Measurements from ENCODE around the gene NOS1AP.

NOS1AP gene

GRCh38 chr1:162373541-162374260 lies 304.2 kb downstream of the NOS1AP start:
- no peak overlapping the region for H3K4me2 ChIP-seq (ENCODE audit: low read length)
- TF ChIP-seq, protein P1, sequence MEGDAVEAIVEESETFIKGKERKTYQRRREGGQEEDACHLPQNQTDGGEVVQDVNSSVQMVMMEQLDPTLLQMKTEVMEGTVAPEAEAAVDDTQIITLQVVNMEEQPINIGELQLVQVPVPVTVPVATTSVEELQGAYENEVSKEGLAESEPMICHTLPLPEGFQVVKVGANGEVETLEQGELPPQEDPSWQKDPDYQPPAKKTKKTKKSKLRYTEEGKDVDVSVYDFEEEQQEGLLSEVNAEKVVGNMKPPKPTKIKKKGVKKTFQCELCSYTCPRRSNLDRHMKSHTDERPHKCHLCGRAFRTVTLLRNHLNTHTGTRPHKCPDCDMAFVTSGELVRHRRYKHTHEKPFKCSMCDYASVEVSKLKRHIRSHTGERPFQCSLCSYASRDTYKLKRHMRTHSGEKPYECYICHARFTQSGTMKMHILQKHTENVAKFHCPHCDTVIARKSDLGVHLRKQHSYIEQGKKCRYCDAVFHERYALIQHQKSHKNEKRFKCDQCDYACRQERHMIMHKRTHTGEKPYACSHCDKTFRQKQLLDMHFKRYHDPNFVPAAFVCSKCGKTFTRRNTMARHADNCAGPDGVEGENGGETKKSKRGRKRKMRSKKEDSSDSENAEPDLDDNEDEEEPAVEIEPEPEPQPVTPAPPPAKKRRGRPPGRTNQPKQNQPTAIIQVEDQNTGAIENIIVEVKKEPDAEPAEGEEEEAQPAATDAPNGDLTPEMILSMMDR (IDR thresholded peaks at IDR 0.05; ENCODE audit: low read length) = no peak
- no peak for TF ChIP-seq EZH2 (IDR thresholded peaks at IDR 0.05; ENCODE audit: borderline replicate concordance, low read length)
- H3K27ac ChIP-seq (ENCODE audit: low read depth, low read length, poor library complexity, severe bottlenecking) = no peak overlapping the region

GRCh38 chr1:162374406-162374805 lies 304.9 kb downstream of the NOS1AP start:
- Histone ChIP-seq H4K20me1 (ENCODE audit: insufficient read depth, low read length) (no peaks in the 10 kb centered on the region), H3F3A (ENCODE audit: insufficient read depth, low read length) (no peaks in the 10 kb centered on the region), H3K79me2 (ENCODE audit: insufficient read depth, low read length) (no peaks in the 10 kb centered on the region), H2AFZ (ENCODE audit: low read length) (no peak overlapping the region), H3K36me3 (ENCODE audit: insufficient read depth, low read length) (no peaks in the 10 kb centered on the region), H3K9ac (ENCODE audit: low read length) (no peak overlapping the region), H3K9me2 (ENCODE audit: low read depth, low read length) (no peaks in the 10 kb centered on the region), H3K27ac (ENCODE audit: low read depth, low read length, poor library complexity, severe bottlenecking) (no peak overlapping the region), H3K4me3 (ENCODE audit: low read depth, low read length, poor library complexity, severe bottlenecking) (no peak overlapping the region), H3K9me3 (ENCODE audit: low read length) (no peaks in the 10 kb centered on the region), H3K27me3 (ENCODE audit: insufficient read depth, low read length) (peaks cover 4% of the 10 kb centered on the region; the same call in 1 of the 2 replicates), H3K4me1 (ENCODE audit: insufficient read depth, low read length, severe bottlenecking) (no peaks in the 10 kb centered on the region), H3K4me2 (ENCODE audit: low read length) (no peak overlapping the region)
- no peak for TF ChIP-seq EZH2 (IDR thresholded peaks at IDR 0.05; ENCODE audit: borderline replicate concordance, low read length)

More at GRCh38 chr1:162373541-162374260, 304.2 kb downstream of the NOS1AP start:
- Histone ChIP-seq H3K4me1 (ENCODE audit: insufficient read depth, low read length, severe bottlenecking) (no peaks in the 10 kb centered on the region), H3K36me3 (ENCODE audit: insufficient read depth, low read length) (no peaks in the 10 kb centered on the region), H3K4me3 (ENCODE audit: low read depth, low read length, poor library complexity, severe bottlenecking) (no peak overlapping the region), H4K20me1 (ENCODE audit: insufficient read depth, low read length) (no peaks in the 10 kb centered on the region), H2AFZ (ENCODE audit: low read length) (no peak overlapping the region), H3K27me3 (ENCODE audit: insufficient read depth, low read length) (peaks cover 4% of the 10 kb centered on the region; the same call in 1 of the 2 replicates), H3K79me2 (ENCODE audit: insufficient read depth, low read length) (no peaks in the 10 kb centered on the region), H3K9me3 (ENCODE audit: low read length) (no peaks in the 10 kb centered on the region), H3K9ac (ENCODE audit: low read length) (no peak overlapping the region), H3K9me2 (ENCODE audit: low read depth, low read length) (no peaks in the 10 kb centered on the region), H3F3A (ENCODE audit: insufficient read depth, low read length) (no peaks in the 10 kb centered on the region)

GRCh38 chr1:162375463-162375862 lies 306.0 kb downstream of the NOS1AP start:
- no peaks in the 10 kb centered on the region for H3K79me2 ChIP-seq (ENCODE audit: insufficient read depth, low read length)
- no peak overlapping the region for H3K27ac ChIP-seq (ENCODE audit: low read depth, low read length, poor library complexity, severe bottlenecking)
- no peaks in the 10 kb centered on the region for H3K9me3 ChIP-seq (ENCODE audit: low read length)
- H3K4me3 ChIP-seq (ENCODE audit: low read depth, low read length, poor library complexity, severe bottlenecking) = no peak overlapping the region
- H3K36me3 ChIP-seq (ENCODE audit: insufficient read depth, low read length) = no peaks in the 10 kb centered on the region
- no peaks in the 10 kb centered on the region; the same call in 1 of the 2 replicates for H3K27me3 ChIP-seq (ENCODE audit: insufficient read depth, low read length)
- H3K9ac ChIP-seq (ENCODE audit: low read length) = no peak overlapping the region
- H3F3A ChIP-seq (ENCODE audit: insufficient read depth, low read length) = no peaks in the 10 kb centered on the region
- H3K4me1 ChIP-seq (ENCODE audit: insufficient read depth, low read length, severe bottlenecking) = no peaks in the 10 kb centered on the region
- H4K20me1 ChIP-seq (ENCODE audit: insufficient read depth, low read length) = no peaks in the 10 kb centered on the region
- TF ChIP-seq, protein P1 (IDR thresholded peaks at IDR 0.05; ENCODE audit: low read length) = no peak
- no peak for TF ChIP-seq EZH2 (IDR thresholded peaks at IDR 0.05; ENCODE audit: borderline replicate concordance, low read length)
- no peaks in the 10 kb centered on the region for H3K9me2 ChIP-seq (ENCODE audit: low read depth, low read length)
- no peak overlapping the region for H2AFZ ChIP-seq (ENCODE audit: low read length)
- no peak overlapping the region for H3K4me2 ChIP-seq (ENCODE audit: low read length)

DNA sequence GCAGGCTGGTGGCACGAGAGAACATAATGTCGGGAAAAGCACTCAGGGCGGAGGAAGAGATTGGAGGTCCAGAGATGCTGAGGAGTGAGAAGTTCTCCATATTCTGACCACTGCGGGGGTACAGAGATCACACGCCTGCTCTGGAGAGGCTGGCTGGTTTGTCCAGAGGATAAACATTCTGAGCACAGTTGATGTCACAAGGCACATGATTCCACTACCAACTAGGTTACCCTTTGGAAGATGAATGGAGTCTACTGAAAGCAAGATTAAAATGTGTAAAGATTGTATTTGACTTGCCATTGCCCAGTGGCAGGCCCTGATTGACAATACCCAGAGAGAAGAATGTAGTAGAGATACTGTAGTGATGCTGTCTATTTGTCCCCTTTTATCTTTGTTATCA lies 307.2 kb downstream of the NOS1AP start, which contains the start of gene SPATA46:
Gene SPATA46 (minus strand): TSS at position 164 of the 400 bp plus-strand sequence. CDS start 64 bp downstream, at position 100.
- Histone ChIP-seq H4K20me1 (ENCODE audit: insufficient read depth, low read length) (no peaks in the 10 kb centered on the region), H3K4me1 (ENCODE audit: insufficient read depth, low read length, severe bottlenecking) (no peaks in the 10 kb centered on the region), H2AFZ (ENCODE audit: low read length) (no peak within 1 kb of the TSS), H3K9ac (ENCODE audit: low read length) (no peak within 1 kb of the TSS), H3K27ac (ENCODE audit: low read depth, low read length, poor library complexity, severe bottlenecking) (no peak within 1 kb of the TSS), H3K4me2 (ENCODE audit: low read length) (no peak within 1 kb of the TSS), H3K79me2 (ENCODE audit: insufficient read depth, low read length) (no peaks in the 10 kb centered on the region), H3K27me3 (ENCODE audit: insufficient read depth, low read length) (no peaks in the 10 kb centered on the region), H3K36me3 (ENCODE audit: insufficient read depth, low read length) (no peaks in the 10 kb centered on the region), H3F3A (ENCODE audit: insufficient read depth, low read length) (no peaks in the 10 kb centered on the region), H3K4me3 (ENCODE audit: low read depth, low read length, poor library complexity, severe bottlenecking) (no peak within 1 kb of the TSS), H3K9me2 (ENCODE audit: low read depth, low read length) (no peaks in the 10 kb centered on the region), H3K9me3 (ENCODE audit: low read length) (no peaks in the 10 kb centered on the region)
- no peak for TF ChIP-seq EZH2 (IDR thresholded peaks at IDR 0.05; ENCODE audit: borderline replicate concordance, low read length)
- TF ChIP-seq, protein P1 (IDR thresholded peaks at IDR 0.05; ENCODE audit: low read length) = no peak

All from OCI-LY1 (cell line).